Activated CD4-positive, alpha-beta T cell treated with anti-CD3 and anti-CD28 coated beads, Interleukin-2, amount 10 ng/mL, durations not matched to agents 7 days and 5 days (primary cell): Measurements from ENCODE around the gene CNTNAP2. TPM values are rescaled to one million over a fixed set of nuclear protein-coding genes. Genes with fewer than 3 reads are reported as not detected.

Source experiments
- CTCF ChIA-PET: fragments of 350-600 bp; sonication (Branson Sonifier 250); formaldehyde crosslinking; loops from one replicate; lab custom pipeline; 2021; ENCODE audit warnings: antibody characterized with exemption; lab: Charles Lee
- POLR2A ChIA-PET: fragments of 350-600 bp; sonication (Branson Sonifier 250); formaldehyde crosslinking; loops from one replicate; lab custom pipeline; 2021; ENCODE audit warnings: antibody characterized with exemption; lab: Charles Lee
- DNase-seq: peaks from one replicate; pipeline ENCODE4 v3.0.0-alpha.2; 2020
- H3K27ac Mint-ChIP-seq: one replicate; pipeline ENCODE4 v1.8.0; 2021; ENCODE audit warnings: mild to moderate bottlenecking, moderate library complexity, mixed read lengths
- H3K27me3 Mint-ChIP-seq: one replicate; pipeline ENCODE4 v1.8.0; 2021; ENCODE audit warnings: mixed read lengths
- H3K36me3 Mint-ChIP-seq: one replicate; pipeline ENCODE4 v1.8.0; 2021; ENCODE audit warnings: low read depth, mixed read lengths
- H3K4me1 Mint-ChIP-seq: one replicate; pipeline ENCODE4 v1.8.0; 2021; ENCODE audit warnings: mixed read lengths
- H3K4me3 Mint-ChIP-seq: one replicate; pipeline ENCODE4 v1.8.0; 2021; ENCODE audit warnings: mild to moderate bottlenecking, moderate library complexity, mixed read lengths
- H3K9me3 Mint-ChIP-seq: one replicate; pipeline ENCODE4 v1.8.0; 2021; ENCODE audit warnings: mixed read lengths
- total RNA-seq, 2 experiments: library from RNA; stranded (reverse); gene quantifications; one replicate each; pipeline ENCODE4 v1.2.3, GENCODE V29; 2021

Gene CNTNAP2
- total RNA-seq, 2 experiments from 2014 or later, result not detected

DNA sequence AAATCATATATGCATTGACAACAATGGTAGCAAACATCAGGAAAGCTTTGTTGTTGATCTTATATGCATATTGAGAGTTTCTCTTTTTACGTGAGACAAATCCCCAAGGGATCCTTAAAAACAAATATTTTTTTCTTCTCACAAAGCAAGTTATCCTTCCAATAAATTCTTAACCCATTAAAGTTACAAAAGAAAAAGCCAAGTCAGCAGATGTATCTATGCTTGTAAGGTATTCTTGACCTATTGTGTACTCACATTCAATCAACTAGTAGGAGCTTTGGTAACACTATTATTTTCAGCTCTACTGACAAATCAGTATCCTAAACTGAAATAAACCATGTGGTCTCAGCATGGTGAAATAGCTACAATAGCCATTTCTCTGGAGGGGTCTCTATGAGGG, 586.3 kb downstream of the CNTNAP2 start:
- Mint-ChIP-seq H3K9me3 (no peaks in the 10 kb centered on the region), H3K4me3 (no peak overlapping the region), H3K27me3 (no peaks in the 10 kb centered on the region), H3K27ac (no peak overlapping the region), H3K4me1 (no peaks in the 10 kb centered on the region), H3K36me3 (no peaks in the 10 kb centered on the region)
- ChIA-PET CTCF (no interaction called here), POLR2A (no interaction called here)
- DNase-seq, result no peak

DNA sequence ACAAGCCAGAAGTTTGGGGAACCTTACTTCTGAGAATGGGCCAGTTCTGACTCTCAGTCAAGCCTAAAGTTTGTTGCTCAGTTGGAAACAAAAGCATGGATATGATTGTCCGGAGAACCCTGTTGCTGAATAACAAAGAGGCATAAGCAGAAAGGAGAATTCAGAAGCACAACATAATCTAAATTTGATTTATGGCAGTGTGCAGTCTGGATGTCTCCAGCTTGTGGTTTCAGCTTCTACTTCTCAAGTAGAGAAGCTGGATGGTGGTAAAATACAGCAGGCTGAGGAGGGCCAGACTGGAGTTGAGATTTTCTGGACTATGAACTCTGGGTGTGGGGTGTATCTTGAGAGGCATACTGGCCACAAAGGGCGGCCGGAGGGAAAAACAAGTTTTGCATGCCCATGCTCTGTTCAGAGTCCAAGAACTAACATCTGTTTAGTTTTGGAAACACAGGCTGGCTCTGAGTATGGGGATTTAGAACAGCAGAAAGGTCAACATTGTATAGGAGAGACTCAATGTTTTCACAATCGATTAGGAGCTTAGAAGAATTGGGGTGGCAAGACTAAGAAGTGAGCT, 592.9 kb downstream of the CNTNAP2 start:
- Mint-ChIP-seq H3K27me3 (no peaks in the 10 kb centered on the region), H3K4me3 (no peak overlapping the region), H3K36me3 (no peaks in the 10 kb centered on the region), H3K27ac (no peak overlapping the region), H3K4me1 (no peaks in the 10 kb centered on the region), H3K9me3 (no peaks in the 10 kb centered on the region)
- CTCF ChIA-PET, result no interaction called here
- no peak for DNase-seq
- POLR2A ChIA-PET, result no interaction called here

DNA sequence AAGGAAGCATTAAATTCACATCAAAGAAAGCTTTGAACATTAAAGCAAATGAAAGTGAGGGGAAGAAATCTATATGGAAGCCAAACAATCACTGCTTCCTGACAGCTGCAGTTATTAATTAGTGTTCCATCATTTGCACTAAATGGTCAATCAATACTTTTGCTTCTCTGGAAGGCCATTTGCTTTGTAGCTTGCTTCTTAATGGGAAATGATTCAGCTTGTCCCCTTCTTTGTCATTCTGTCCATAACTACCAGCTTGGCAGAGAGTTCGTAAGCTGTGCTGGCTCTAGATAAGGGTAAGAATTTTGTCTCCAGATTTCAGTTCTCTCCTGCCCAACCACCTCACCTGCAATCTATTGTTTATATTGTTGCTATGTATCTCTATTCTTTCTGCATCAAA, 596.6 kb downstream of the CNTNAP2 start:
- H3K27me3 Mint-ChIP-seq, result no peaks in the 10 kb centered on the region
- H3K9me3 Mint-ChIP-seq, result no peaks in the 10 kb centered on the region
- DNase-seq, result no peak
- ChIA-PET CTCF (interaction anchor here (0.8 kb wide), 1 partner anchor 124 kb away, joined by 3 read pairs; no protein-coding TSS in a partner anchor), POLR2A (no interaction called here)
- H3K4me1 Mint-ChIP-seq, result no peaks in the 10 kb centered on the region
- H3K4me3 Mint-ChIP-seq, result no peak overlapping the region
- no peaks in the 10 kb centered on the region for H3K36me3 Mint-ChIP-seq
- H3K27ac Mint-ChIP-seq, result no peak overlapping the region

DNA sequence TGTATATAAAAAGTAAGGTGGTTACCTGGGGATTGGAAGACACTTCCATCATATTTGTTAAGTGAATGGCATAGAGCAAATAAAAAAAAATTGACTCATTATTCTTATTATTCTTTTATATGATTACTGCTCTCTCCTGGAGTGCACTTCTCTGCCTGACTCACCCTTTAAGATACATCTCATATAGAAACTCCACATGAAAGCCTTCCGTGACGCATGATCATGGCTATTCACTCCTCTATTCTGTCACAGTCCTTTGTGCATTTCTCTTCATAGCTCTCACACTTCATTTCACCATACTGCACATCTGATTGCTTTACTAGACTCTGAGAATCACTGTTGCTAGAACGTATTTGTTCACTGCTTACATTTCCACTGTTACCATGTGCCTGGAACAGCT, 597.3 kb downstream of the CNTNAP2 start:
- DNase-seq, result no peak
- H3K36me3 Mint-ChIP-seq, result no peaks in the 10 kb centered on the region
- H3K27ac Mint-ChIP-seq, result no peak overlapping the region
- no peaks in the 10 kb centered on the region for H3K4me1 Mint-ChIP-seq
- no peak overlapping the region for H3K4me3 Mint-ChIP-seq
- H3K9me3 Mint-ChIP-seq, result no peaks in the 10 kb centered on the region
- no peaks in the 10 kb centered on the region for H3K27me3 Mint-ChIP-seq
- POLR2A ChIA-PET, result no interaction called here
- CTCF ChIA-PET, result interaction anchor here (0.8 kb wide), 1 partner anchor 125 kb away, joined by 3 read pairs; no protein-coding TSS in a partner anchor

- no peaks in the 10 kb centered on the region for H3K36me3 Mint-ChIP-seq
- DNase-seq, result no peak
- ChIA-PET POLR2A (no interaction called here), CTCF (no interaction called here)
- no peak overlapping the region for H3K4me3 Mint-ChIP-seq
- no peaks in the 10 kb centered on the region for H3K4me1 Mint-ChIP-seq
- H3K9me3 Mint-ChIP-seq, result no peaks in the 10 kb centered on the region
- no peaks in the 10 kb centered on the region for H3K27me3 Mint-ChIP-seq
- no peak overlapping the region for H3K27ac Mint-ChIP-seq
Observed at GRCh38 chr7:146720195-146720594, 603.6 kb downstream of the CNTNAP2 start.

- ChIA-PET POLR2A (no interaction called here), CTCF (no interaction called here)
- DNase-seq, result no peak
- Mint-ChIP-seq H3K36me3 (no peaks in the 10 kb centered on the region), H3K27me3 (no peaks in the 10 kb centered on the region), H3K9me3 (no peaks in the 10 kb centered on the region), H3K4me1 (no peaks in the 10 kb centered on the region), H3K4me3 (no peak overlapping the region), H3K27ac (no peak overlapping the region)
Observed at GRCh38 chr7:146722986-146723385, 606.4 kb downstream of the CNTNAP2 start.

DNA sequence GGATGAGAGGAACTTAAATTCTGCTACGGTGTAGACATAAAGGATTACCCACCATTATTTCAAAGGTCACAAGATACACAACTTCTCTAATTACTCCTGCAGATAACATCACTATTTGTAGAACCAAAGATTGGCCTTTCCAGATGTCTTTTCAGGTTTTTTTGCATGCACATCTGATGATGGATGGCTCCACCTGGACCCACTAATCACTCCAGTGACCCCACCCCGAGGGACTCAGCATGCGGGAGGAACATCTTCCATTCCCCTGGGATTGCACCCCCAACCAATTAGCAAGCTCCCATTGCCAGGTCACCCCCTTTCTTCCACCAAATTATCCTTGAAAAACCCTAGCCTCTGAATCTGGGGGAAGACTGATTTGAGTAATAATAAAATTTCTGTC, 608.9 kb downstream of the CNTNAP2 start:
- Mint-ChIP-seq H3K27me3 (no peaks in the 10 kb centered on the region), H3K9me3 (no peaks in the 10 kb centered on the region), H3K27ac (no peak overlapping the region), H3K4me3 (no peak overlapping the region), H3K36me3 (no peaks in the 10 kb centered on the region), H3K4me1 (no peaks in the 10 kb centered on the region)
- DNase-seq, result no peak
- POLR2A ChIA-PET, result no interaction called here
- CTCF ChIA-PET, result no interaction called here

- no peaks in the 10 kb centered on the region for H3K9me3 Mint-ChIP-seq
- CTCF ChIA-PET, result no interaction called here
- POLR2A ChIA-PET, result no interaction called here
Observed at GRCh38 chr7:146728141-146728540, 611.5 kb downstream of the CNTNAP2 start.

GRCh38 chr7:146728611-146729010, 612.0 kb downstream of the CNTNAP2 start:
- no peaks in the 10 kb centered on the region for H3K36me3 Mint-ChIP-seq
- H3K4me1 Mint-ChIP-seq, result no peaks in the 10 kb centered on the region
- H3K27ac Mint-ChIP-seq, result no peak overlapping the region
- POLR2A ChIA-PET, result no interaction called here
- H3K4me3 Mint-ChIP-seq, result no peak overlapping the region
- H3K27me3 Mint-ChIP-seq, result no peaks in the 10 kb centered on the region
- H3K9me3 Mint-ChIP-seq, result no peaks in the 10 kb centered on the region
- no peak for DNase-seq
- CTCF ChIA-PET, result no interaction called here

More at GRCh38 chr7:146728141-146728540, 611.5 kb downstream of the CNTNAP2 start:
- Mint-ChIP-seq H3K27ac (no peak overlapping the region), H3K4me3 (no peak overlapping the region), H3K4me1 (no peaks in the 10 kb centered on the region), H3K36me3 (no peaks in the 10 kb centered on the region), H3K27me3 (no peaks in the 10 kb centered on the region)
- no peak for DNase-seq

DNA sequence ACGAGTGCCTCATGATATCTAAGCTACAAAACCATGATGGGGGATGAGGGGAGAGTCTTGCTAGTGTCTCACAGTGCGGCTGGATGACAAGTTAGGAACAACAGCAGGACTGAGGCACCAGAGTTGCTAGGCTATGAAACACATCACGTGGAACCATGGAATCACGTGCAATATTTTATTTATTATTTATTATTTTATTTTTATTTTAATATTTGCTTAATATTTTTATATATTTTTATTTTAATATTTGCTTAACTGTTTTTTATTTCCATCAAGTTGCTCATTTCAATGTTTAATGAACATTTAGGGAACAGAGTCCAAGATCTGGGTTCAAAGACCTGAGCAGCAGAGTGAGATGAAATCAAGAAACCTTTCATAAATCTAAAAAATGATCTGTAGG, 614.6 kb downstream of the CNTNAP2 start:
- ChIA-PET POLR2A (no interaction called here), CTCF (no interaction called here)
- no peak for DNase-seq
- Mint-ChIP-seq H3K27me3 (no peaks in the 10 kb centered on the region), H3K9me3 (no peaks in the 10 kb centered on the region), H3K27ac (no peak overlapping the region), H3K36me3 (no peaks in the 10 kb centered on the region), H3K4me3 (no peak overlapping the region), H3K4me1 (no peaks in the 10 kb centered on the region)

- Mint-ChIP-seq H3K27ac (no peak overlapping the region), H3K27me3 (no peaks in the 10 kb centered on the region), H3K36me3 (no peaks in the 10 kb centered on the region), H3K4me3 (no peak overlapping the region), H3K4me1 (no peaks in the 10 kb centered on the region), H3K9me3 (peaks cover 5% of the 10 kb centered on the region)
- ChIA-PET CTCF (no interaction called here), POLR2A (no interaction called here)
- DNase-seq, result no peak
Observed at GRCh38 chr7:146735992-146736391, 619.4 kb downstream of the CNTNAP2 start.

GRCh38 chr7:146736446-146737190, 620.0 kb downstream of the CNTNAP2 start:
- CTCF ChIA-PET, result no interaction called here
- Mint-ChIP-seq H3K4me1 (no peaks in the 10 kb centered on the region), H3K9me3 (peaks cover 11% of the 10 kb centered on the region), H3K36me3 (no peaks in the 10 kb centered on the region), H3K4me3 (no peak overlapping the region), H3K27me3 (no peaks in the 10 kb centered on the region), H3K27ac (no peak overlapping the region)
- POLR2A ChIA-PET, result no interaction called here
- no peak for DNase-seq

DNA sequence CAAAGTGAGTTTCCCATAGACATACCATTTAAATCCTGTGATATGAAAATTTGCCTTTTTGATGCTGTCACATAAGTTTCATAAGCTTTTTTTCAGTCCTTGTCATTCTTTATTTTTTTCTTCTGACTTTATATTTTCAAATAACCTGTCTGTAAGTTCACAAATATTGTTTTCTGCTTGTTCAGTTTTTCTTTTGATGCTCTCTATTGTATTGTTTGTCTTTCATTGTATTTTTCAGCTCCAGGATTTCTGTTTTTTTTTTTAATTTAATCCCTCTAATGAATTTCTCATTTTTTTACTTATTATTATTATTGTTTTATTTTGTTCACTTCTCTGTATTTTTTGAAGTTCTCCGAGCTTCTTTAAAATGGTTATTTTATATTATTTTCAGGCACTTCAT, 623.4 kb downstream of the CNTNAP2 start:
- no peak for DNase-seq
- Mint-ChIP-seq H3K27ac (no peak overlapping the region), H3K27me3 (no peaks in the 10 kb centered on the region), H3K4me3 (no peak overlapping the region), H3K9me3 (peaks cover 12% of the 10 kb centered on the region), H3K36me3 (no peaks in the 10 kb centered on the region), H3K4me1 (no peaks in the 10 kb centered on the region)
- POLR2A ChIA-PET, result no interaction called here
- CTCF ChIA-PET, result no interaction called here

DNA sequence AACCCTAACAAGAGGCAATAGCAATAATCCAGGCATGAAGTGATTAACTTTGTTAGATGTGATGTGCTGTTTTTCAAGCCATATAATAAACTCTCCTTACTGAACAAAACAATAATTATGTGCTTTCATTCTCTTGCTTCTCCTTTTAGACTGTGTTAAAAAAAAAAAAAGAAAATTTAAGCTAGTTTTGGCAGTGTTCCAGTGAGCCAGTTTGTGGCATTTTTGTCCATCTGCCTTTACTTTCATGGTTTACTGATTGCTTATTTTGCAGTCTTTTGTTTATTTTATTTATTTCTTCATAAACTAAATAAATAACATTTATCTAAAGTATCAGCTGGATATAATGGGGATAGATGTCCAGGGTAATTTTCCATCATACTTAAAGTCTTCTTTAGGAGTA, 625.3 kb downstream of the CNTNAP2 start:
- Mint-ChIP-seq H3K9me3 (peaks cover 12% of the 10 kb centered on the region), H3K27ac (no peak overlapping the region), H3K4me1 (no peaks in the 10 kb centered on the region), H3K36me3 (no peaks in the 10 kb centered on the region), H3K27me3 (no peaks in the 10 kb centered on the region), H3K4me3 (no peak overlapping the region)
- ChIA-PET CTCF (no interaction called here), POLR2A (no interaction called here)
- no peak for DNase-seq
